Measurements from ENCODE around the gene JAKMIP2.
"Not testable (repeated sequence)": the region's sequence is repeated elsewhere in the genome, so short reads cannot be mapped to it uniquely, and the experiment has no call there.

The JAKMIP2 gene

GRCh38 chr5:147643142-147643541 is 139.4 kb downstream of the JAKMIP2 start:
- no peak for DNase-seq

- no peak for DNase-seq
Measured at GRCh38 chr5:147642666-147643065, 139.9 kb downstream of the JAKMIP2 start.

DNA sequence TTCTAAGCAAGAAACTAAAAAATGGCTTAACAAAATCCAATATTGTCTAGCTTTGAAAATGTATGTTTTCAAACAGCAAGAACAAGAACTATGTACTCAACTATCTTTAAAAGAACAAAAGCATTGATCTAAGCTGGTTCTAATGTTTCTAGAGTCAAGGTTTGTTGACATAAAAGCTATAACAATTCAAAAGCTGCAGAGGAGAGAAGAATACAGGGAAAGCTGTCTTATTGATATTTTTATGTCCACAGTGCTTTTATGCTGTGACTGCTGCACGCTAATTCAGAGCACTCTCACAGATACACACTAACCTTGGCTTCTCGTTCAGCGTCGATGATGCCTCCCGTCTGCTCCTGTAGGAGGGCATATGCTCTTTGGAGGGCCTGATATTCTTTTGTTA is 143.2 kb downstream of the JAKMIP2 start:
- no peak for DNase-seq

DNA sequence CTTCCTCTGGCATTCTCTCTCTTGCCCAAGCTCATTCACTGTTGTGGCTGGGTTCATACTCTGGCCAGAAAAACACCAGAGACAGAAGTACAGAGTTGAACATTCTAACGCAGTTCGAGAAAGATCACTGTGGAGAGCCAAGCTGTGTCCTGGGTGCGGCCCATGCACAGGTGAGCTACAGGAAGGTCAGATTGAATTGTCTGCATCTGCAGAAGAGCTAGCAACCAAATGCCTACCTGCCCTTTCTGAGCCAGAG is 145.9 kb downstream of the JAKMIP2 start:
- DNase-seq, result no peak

DNA sequence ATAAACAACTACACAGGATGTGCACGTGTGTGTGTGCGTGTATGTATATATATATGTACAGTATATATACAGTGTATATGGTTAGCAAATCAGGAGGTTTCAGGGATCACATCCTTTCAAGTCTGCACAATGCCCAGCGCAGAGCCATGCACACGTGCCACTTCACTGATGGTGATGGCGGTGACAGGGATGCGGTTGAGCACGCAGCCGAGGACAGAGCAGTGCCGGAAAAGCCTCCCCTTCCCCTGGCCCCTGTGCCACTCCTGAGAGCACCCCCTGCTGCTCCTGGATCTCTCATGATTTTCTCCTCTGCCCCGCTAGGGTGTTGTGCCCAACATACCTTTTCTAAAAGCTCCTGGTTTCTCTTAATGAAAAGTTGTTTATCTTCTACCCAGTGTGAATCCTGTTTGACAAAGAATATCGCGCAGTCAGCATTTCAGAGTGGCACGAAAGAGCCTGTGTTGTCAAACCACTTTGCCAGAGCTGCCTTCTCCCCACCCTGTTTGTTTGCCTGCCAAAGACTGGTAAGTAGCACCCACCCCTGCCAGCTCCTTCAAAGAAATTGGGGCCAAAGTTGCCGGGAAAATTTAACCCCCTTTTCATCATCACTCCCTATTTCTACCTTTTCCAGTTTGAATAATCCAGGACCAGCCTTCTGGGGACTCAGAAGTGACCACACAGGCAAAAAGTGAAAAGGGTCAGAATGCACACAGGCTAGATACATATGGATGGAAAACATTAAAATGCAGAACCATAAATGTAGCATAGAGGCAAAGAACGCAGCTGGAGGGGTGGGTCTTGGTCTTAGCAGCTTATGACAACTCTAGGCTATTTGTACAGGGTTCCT is 146.4 kb downstream of the JAKMIP2 start:
- DNase-seq, result no peak

GRCh38 chr5:147635439-147635838 is 147.1 kb downstream of the JAKMIP2 start:
- not testable (repeated sequence) for DNase-seq

GRCh38 chr5:147633173-147633572 is 149.4 kb downstream of the JAKMIP2 start:
- DNase-seq, result no peak

- DNase-seq, result no peak
Measured at GRCh38 chr5:147631428-147632003, 151.0 kb downstream of the JAKMIP2 start.

DNA sequence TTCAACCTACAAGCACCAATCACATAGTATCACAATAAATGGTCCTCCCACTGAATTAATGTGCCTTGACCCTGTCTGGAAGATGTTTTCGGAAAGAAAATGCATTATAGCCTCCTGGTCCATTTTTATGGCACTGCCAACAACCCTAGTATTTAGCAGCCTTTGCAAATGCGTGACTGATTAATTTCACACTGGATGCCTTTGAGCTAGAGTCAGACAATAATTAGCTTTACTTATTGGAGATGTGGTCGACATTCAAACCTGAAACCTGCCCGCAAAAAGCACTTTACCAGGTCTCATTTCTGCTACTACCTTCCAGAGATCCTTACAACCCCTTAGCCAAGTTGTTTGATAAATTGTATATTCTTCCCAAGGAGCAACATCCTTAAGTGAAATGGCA is 153.3 kb downstream of the JAKMIP2 start:
- DNase-seq, result no peak

- peak; percentile 25 for DNase-seq
Measured at GRCh38 chr5:147628058-147628895, 154.3 kb downstream of the JAKMIP2 start.

GRCh38 chr5:147626464-147626863 is 156.1 kb downstream of the JAKMIP2 start:
- DNase-seq, result no peak

DNA sequence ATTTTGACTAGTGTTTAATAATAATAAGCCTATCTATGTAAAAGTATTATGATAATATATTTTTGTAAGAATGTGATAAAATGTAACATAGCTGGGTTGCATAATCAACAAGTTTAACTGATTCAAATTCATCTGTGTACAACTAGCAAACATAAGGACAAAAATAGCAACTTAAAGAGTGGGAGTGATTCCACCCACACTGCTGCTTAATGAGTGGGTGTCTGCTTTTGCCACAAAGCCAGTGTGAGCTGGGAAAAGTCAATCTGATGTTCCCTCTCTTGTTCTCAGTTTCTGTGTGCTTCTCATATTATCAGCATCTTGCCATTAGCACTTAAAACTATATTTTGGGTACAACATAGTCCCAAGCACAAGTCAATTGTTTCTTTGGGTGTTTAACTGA is 161.5 kb downstream of the JAKMIP2 start:
- no peak for DNase-seq

DNA sequence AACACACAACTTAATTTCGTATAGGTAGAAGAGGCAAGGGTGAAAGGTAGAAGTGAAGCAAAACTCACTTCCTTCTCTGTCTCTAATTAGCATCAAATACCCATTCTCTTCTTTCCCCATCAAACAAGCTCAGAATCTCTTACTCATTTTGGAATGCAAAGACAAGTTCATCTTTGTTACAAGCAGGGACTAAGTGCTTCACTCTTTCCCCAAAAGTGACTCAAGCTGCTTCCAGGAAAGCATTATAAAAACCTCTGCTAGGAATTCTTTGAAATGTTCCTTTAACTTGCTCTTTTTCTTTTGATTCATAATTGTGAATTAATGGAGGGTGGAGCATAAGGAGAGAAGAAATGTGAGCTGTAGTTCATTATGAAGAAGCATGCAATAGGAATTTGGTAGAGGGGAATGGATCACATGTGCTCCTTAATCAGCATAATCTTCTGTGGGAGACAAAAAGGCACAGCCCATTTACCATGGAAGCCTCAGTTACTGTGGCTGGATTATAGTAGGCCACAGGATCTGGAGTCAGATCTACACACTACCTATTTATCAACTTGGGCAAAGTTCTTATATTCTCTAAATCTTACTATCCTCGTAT is 163.1 kb downstream of the JAKMIP2 start:
- DNase-seq, result no peak

- no peak for DNase-seq
Measured at GRCh38 chr5:147617711-147618350, 164.7 kb downstream of the JAKMIP2 start.

GRCh38 chr5:147617191-147617606 is 165.3 kb downstream of the JAKMIP2 start:
- DNase-seq, result no peak

GRCh38 chr5:147616421-147616820 is 166.1 kb downstream of the JAKMIP2 start:
- DNase-seq, result no peak

DNA sequence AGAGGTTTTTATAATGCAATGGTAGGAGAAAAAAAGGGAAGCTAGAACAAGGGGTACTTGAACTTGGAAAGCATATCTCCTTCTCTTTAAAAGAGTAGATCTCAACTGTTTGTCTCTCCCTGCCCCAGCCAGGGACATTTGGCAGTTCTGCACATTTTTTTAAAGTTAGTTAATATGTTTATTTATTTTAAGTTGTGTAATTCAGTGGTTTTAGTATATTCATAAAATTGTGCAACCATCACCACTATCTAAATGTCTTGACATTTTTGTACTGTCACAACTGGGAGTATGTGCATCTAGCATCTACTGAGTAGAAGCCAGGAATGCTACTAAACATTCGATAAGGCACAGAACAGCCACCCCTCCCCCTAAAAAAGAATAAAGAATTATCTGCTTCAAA is 169.2 kb downstream of the JAKMIP2 start:
- DNase-seq, result no peak

DNA sequence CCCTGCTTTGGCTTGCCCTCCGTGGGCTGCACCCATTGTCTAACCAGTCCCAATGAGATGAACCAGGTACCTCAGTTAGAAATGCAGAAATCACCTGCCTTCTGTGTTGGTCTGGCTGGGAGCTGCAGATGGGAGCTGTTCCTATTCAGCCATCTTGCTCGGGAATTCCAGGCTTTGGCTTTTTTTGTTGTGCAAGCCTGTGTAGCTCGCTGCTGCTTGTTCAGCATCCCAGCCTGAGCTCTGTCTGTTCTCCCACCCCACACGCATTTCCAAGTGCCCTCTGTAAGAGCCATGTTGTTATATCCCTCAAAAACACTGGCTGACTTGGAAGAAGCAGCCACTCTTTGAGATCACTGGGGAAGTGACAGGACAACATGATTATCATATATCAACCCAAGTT is 171.0 kb downstream of the JAKMIP2 start:
- no peak for DNase-seq

GRCh38 chr5:147610798-147611197 is 171.7 kb downstream of the JAKMIP2 start:
- no peak for DNase-seq

DNA sequence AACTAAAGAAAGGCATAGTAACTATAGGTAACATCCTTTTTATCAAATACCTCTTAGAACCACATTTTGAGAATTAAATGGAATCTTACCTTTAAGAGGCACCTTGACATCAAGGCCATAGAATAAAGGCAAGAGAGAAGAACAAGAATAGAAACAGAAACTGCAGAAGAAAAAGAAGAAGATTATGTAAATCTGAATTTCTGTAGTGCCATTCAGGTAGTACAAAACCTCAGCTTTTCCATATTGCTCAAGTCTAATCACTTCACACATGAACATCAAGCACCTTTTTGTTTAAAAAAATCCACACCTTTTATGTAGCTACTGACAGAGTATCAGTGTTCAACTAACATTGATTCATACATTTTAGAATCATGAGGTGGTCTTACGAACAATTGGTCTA is 180.9 kb downstream of the JAKMIP2 start:
- no peak for DNase-seq

DNA sequence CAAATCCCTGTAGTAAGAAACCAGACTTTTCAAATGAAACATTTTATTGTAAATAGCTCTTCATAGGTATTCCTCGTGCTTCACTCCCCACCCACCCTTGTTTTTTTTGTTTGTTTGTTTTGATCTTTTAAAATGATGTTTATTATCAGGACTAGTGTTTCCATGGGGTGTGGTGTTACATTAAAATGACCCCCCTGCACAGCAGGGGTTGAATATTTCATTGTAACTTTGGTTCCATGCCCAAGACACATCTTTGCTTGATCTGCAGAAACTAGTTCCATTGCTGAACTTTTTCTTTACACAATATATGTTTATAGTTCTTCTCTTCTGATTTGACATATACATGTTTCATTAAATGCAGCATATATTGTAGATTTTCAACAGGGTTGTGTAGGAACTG is 191.4 kb downstream of the JAKMIP2 start:
- DNase-seq, result no peak

DNA sequence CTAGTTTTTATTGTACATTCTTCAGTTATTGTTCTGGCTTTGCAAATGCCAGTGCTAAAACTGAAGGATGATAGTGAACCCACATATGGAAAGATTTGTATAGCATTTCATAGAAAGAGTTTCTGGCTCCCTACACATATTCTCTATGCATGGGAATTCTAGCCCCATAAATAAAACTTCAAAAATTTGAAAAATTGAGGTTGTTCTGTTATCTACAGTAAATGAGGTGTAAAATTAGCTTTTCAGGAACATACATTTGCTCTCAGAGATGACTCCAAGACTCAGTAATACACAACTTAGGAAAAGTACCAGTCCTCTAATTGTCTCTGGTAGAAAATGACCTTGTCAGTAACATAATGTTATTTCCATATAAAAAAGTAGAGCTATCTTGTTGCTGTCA is 192.4 kb downstream of the JAKMIP2 start:
- DNase-seq, result no peak

DNA sequence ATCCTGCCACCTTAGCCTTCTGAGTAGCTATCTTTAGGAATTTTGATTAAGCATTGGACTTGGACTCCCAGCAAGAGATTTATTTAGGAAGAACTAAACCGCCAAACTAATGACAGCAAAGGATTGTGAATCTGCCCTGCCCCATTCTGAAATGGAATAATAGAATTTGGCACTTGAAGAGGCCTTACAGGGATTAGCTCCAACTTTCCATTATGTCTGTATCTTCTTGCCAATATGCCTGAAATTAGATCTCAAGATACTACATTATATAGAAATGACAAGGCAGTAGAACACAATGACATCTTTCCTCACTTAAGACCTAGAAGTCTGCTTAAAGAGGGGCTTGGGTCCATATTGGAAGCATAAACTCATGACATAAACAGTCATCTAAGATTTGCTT is 195.7 kb downstream of the JAKMIP2 start:
- no peak for DNase-seq

Measured in GDM1 (cell line).